Heart left ventricle (tissue), 16 donors: ENCODE results near the gene FLVCR2. TPM values are rescaled to one million over a fixed set of nuclear protein-coding genes. Genes with fewer than 3 reads are reported as not detected.

ENCODE experiments used
- ATAC-seq, 4 donors: fragments of 200-7000 bp; cut with Tn5 transposase; one replicate each; pipeline ENCODE4 v1.9.1; 2020 to 2022; ENCODE audit warnings: moderate library complexity in 4 of 4, mild to moderate bottlenecking in 3 of 4, moderate number of reproducible peaks in 1 of 4
- DNase-seq, 5 donors: peaks; one replicate each; pipeline ENCODE4 v3.0.0-alpha.2; 2020
- H3K27ac ChIP-seq, 12 donors: fragments of 200-600 bp; sonication (generic) in 4 of 12; one replicate each; pipeline versions ENCODE4 v1.5.0 to v1.8.0; 2016 to 2022; ENCODE audit warnings: mild to moderate bottlenecking in 2 of 12
- H3K27me3 ChIP-seq, 9 donors: fragments of 200-600 bp; sonication (generic) in 2 of 9; one replicate each; pipeline versions ENCODE4 v1.5.1 to v1.8.0; 2016 to 2022; ENCODE audit warnings: mild to moderate bottlenecking in 3 of 9
- H3K36me3 ChIP-seq, 9 donors: fragments of 200-600 bp; sonication (generic) in 2 of 9; one replicate each; pipeline versions ENCODE4 v1.5.0 to v1.8.0; 2018 to 2022; ENCODE audit warnings: mild to moderate bottlenecking in 2 of 9
- H3K4me1 ChIP-seq, 12 donors: fragments of 200-600 bp; sonication (generic) in 4 of 12; one replicate each; pipeline versions ENCODE4 v1.5.0 to v1.8.0; 2016 to 2022; ENCODE audit warnings: mild to moderate bottlenecking in 3 of 12
- H3K4me3 ChIP-seq, 12 donors: fragments of 200-600 bp; sonication (generic) in 4 of 12; one replicate each; pipeline versions ENCODE4 v1.5.0 to v1.8.0; 2017 to 2022; ENCODE audit warnings: mild to moderate bottlenecking in 9 of 12, moderate library complexity in 4 of 12
- H3K9me3 ChIP-seq, 12 donors: fragments of 200-600 bp; sonication (generic) in 4 of 12; one replicate each; pipeline versions ENCODE4 v1.5.0 to v1.8.0; 2016 to 2022; ENCODE audit warnings: mild to moderate bottlenecking in 1 of 12
- CTCF ChIP-seq, 12 donors: fragments of 200-600 bp; sonication (generic) in 4 of 12; IDR thresholded peaks; one replicate each; pipeline versions ENCODE4 v1.5.0 to v1.8.0; 2018 to 2022; ENCODE audit warnings: antibody characterized with exemption in 12 of 12, mild to moderate bottlenecking in 5 of 12
- POLR2A ChIP-seq, 2 donors: fragments of 450-650 bp; IDR thresholded peaks; one replicate each; pipeline ENCODE4 v1.6.1; 2017; ENCODE audit warnings: antibody characterized with exemption in 2 of 2, mild to moderate bottlenecking in 2 of 2, moderate library complexity in 2 of 2
- WGBS, 4 donors: extraction: QIAGEN DNeasy Blood & Tissue Kit in 2 of 4; methylation state at CpG; one replicate each; pipeline versions ENCODE4 v1.1.5 to v1.1.7; 2013 to 2018; 5-methylcytosine and 5-hydroxymethylcytosine counted together
- intact Hi-C, 10 donors: fragments of 100-400 bp; cut with DNase I; formaldehyde crosslinking; loops; one replicate each; pipeline versions ENCODE4 v1.11.1 to v1.14.2; 2022
- polyA plus RNA-seq, 2 donors: library from polyadenylated mRNA; stranded (reverse); fragments of 200-250 nt; gene quantifications; one replicate each; pipeline ENCODE4 v1.2.3, GENCODE V29; 2013
- total RNA-seq, 9 donors: library from RNA; depleted of rRNA in 2 of 9; stranded (reverse); fragments of >200 nt in 2 of 9; fragmentation: NEBNext Ultra II Directional in 3 of 9; extraction: Animal tissue kit (Norgen Biotek cat#: 25700) in 3 of 9; gene quantifications; one replicate each; pipeline versions ENCODE4 v1.1.0 to v1.2.4, GENCODE V29; 2016 to 2023
- donor health status: ischemic (EF 13 %, LVEDD 7.1; RV severe dilation, severe dysfunction).
- donor health status: healthy with polysubstance abuse.
- donor health status: DM: no; HTN: yes; CAD: no.
- donor health status: DM: no; HTN: no; CAD: no.
- donor health status: ischemic (EF 25% LVEDD 6.9; RV normal size, moderate dysfunction).
- donor health status: ischemic (EF 25% LVEDD 5.7; RV mildly dilated, moderate dysfunction).
- donor health status: healthy.
- donor health status: DM: yes; HTN: yes; CAD: no.
- donor health status: ischemic (EF 35%, LVEDD 5.7; RV mildly dilated, moderate dysfunction).
- donor health status: nonischemic (EF 11% LVEDD 7.7; RV severe dilation, severe dysfunction).
- donor health status: DM: yes; HTN: yes; CAD: no.
- donor health status: PGD.
- donor health status: ischemic (EF 29% LVEDD 5.4; RV normal size, mild dysfunction).
- donor health status: nonischemic (EF 23%, LVEDD 6.1; RV moderate dilation, normal function).

Gene FLVCR2
- total and polyA plus RNA-seq, 11 donors, result 0.50 to 11.7 (median 1.6) TPM

GRCh38 chr14:75553761-75554364, 24.6 kb upstream of the FLVCR2 start:
- Histone ChIP-seq H3K4me3 (no peak overlapping the region), H3K27me3 (peaks cover 0 to 10% (median 0%) of the 10 kb centered on the region in 9 donors), H3K9me3 (peaks cover 0 to 12% (median 0%) of the 10 kb centered on the region in 12 donors), H3K27ac (no peak overlapping the region), H3K36me3 (no peaks in the 10 kb centered on the region), H3K4me1 (peaks cover 0 to 3% (median 0%) of the 10 kb centered on the region in 12 donors)
- TF ChIP-seq CTCF (IDR thresholded peaks at IDR 0.05) (no peak), POLR2A (IDR thresholded peaks at IDR 0.05) (no peak)
- DNase-seq (no peak), ATAC-seq (no peak)
- intact Hi-C loops, result no loop called here
- WGBS, 4 donors, result 65 to 73% (median 67%) methylated on average over 4 of the region's 4 CpGs

- Histone ChIP-seq H3K27me3 (peaks cover 0 to 10% (median 0%) of the 10 kb centered on the region in 9 donors), H3K4me1 (no peaks in the 10 kb centered on the region), H3K4me3 (no peak overlapping the region), H3K36me3 (no peaks in the 10 kb centered on the region), H3K27ac (no peak overlapping the region), H3K9me3 (peaks cover 0 to 12% (median 0%) of the 10 kb centered on the region in 12 donors)
- 33 to 66% (median 46%) methylated on average over 2 of the region's 2 CpGs for WGBS, 4 donors
- intact Hi-C loops, result no loop called here
- ATAC-seq, result no peak
- no peak for DNase-seq
- TF ChIP-seq POLR2A (IDR thresholded peaks at IDR 0.05) (no peak), CTCF (IDR thresholded peaks at IDR 0.05) (no peak)
These were observed 23.9 kb upstream of the FLVCR2 start for GRCh38 chr14:75554482-75554881.

- intact Hi-C loops, result loop anchor here in 1 of 10 donors (5.0 kb wide), 1 partner anchor 251 kb away; no protein-coding TSS in a partner anchor
- H3K27me3 ChIP-seq, result no peaks in the 10 kb centered on the region
- H3K36me3 ChIP-seq, result no peaks in the 10 kb centered on the region
- TF ChIP-seq CTCF (IDR thresholded peaks at IDR 0.05) (no peak), POLR2A (IDR thresholded peaks at IDR 0.05) (no peak)
- ATAC-seq (no peak), DNase-seq (no peak)
- H3K4me1 ChIP-seq, result peaks cover 0 to 17% (median 0%) of the 10 kb centered on the region in 12 donors
- peaks cover 0 to 12% (median 0%) of the 10 kb centered on the region in 12 donors for H3K9me3 ChIP-seq
- H3K4me3 ChIP-seq, result no peak overlapping the region
- WGBS, 4 donors, result 78 to 86% (median 85%) methylated on average over 5 of the region's 5 CpGs
- H3K27ac ChIP-seq, result no peak overlapping the region
These were observed 20.0 kb upstream of the FLVCR2 start for GRCh38 chr14:75558440-75558839.

- no peak overlapping the region for H3K4me3 ChIP-seq
- no peak for DNase-seq
- no peak overlapping the region for H3K27ac ChIP-seq
- no peak for ATAC-seq
- H3K27me3 ChIP-seq, result no peaks in the 10 kb centered on the region
- no peaks in the 10 kb centered on the region for H3K36me3 ChIP-seq
- no peak for TF ChIP-seq CTCF (IDR thresholded peaks at IDR 0.05)
- TF ChIP-seq POLR2A (IDR thresholded peaks at IDR 0.05), result no peak
- intact Hi-C loops, result loop anchor here in 1 of 10 donors (5.0 kb wide), 1 partner anchor 252 kb away; no protein-coding TSS in a partner anchor
- WGBS, 4 donors, result 80 to 93% (median 89%) methylated on average over 6 of the region's 6 CpGs
- peaks cover 0 to 17% (median 0%) of the 10 kb centered on the region in 12 donors for H3K4me1 ChIP-seq
- H3K9me3 ChIP-seq, result peaks cover 0 to 12% (median 0%) of the 10 kb centered on the region in 12 donors
These were observed 19.4 kb upstream of the FLVCR2 start for GRCh38 chr14:75559045-75559444.
